Uterus (tissue), 4 donors: ENCODE results near the gene SGMS1. TPM values are rescaled to one million over a fixed set of nuclear protein-coding genes. Genes with fewer than 3 reads are reported as not detected.

ENCODE experiments used
- DNase-seq, 2 donors: peaks; one replicate each; pipeline ENCODE4 v3.0.0-alpha.2; 2019 to 2020
- H3K27ac ChIP-seq, 2 donors: fragments of 200-600 bp; sonication (generic); 1 replicate in 1 of 2; 2 replicates in 1 of 2; pipeline ENCODE4 v1.5.1; 2016 to 2018
- H3K27me3 ChIP-seq, 2 donors: fragments of 200-600 bp; sonication (generic); one replicate each; pipeline ENCODE4 v1.5.1; 2018 to 2019; ENCODE audit warnings: control low read depth in 1 of 2
- H3K36me3 ChIP-seq, 2 donors: fragments of 200-600 bp; sonication (generic); one replicate each; pipeline ENCODE4 v1.5.1; 2019; ENCODE audit warnings: control low read depth in 1 of 2
- H3K4me1 ChIP-seq, 2 donors: fragments of 200-600 bp; sonication (generic); one replicate each; pipeline ENCODE4 v1.5.1; 2018 to 2019; ENCODE audit warnings: control low read depth in 1 of 2
- H3K4me3 ChIP-seq, 2 donors: fragments of 200-600 bp; sonication (generic); 1 replicate in 1 of 2; 2 replicates in 1 of 2; pipeline ENCODE4 v1.5.1; 2018 to 2019; ENCODE audit warnings: mild to moderate bottlenecking in 1 of 2
- H3K9me3 ChIP-seq, 2 donors: fragments of 200-600 bp; sonication (generic); one replicate each; pipeline ENCODE4 v1.5.1; 2019; ENCODE audit warnings: control low read depth in 1 of 2
- POLR2A ChIP-seq, 2 donors: fragments of 450-650 bp; IDR thresholded peaks; one replicate each; pipeline ENCODE4 v1.6.1; 2016; ENCODE audit warnings: antibody characterized with exemption in 2 of 2, mild to moderate bottlenecking in 1 of 2, moderate library complexity in 1 of 2
- intact Hi-C: fragments of 100-400 bp; cut with DNase I; formaldehyde crosslinking; loops from one replicate; pipeline ENCODE4 v1.15.1; 2023; ENCODE audit warnings: low total_unique reads
- total RNA-seq, 4 donors: library from RNA; depleted of rRNA in 3 of 4; stranded (reverse); fragments of >200 nt in 3 of 4; gene quantifications; one replicate each; pipeline versions ENCODE4 v1.1.0 to v1.2.4, GENCODE V29; 2014 to 2023
- TF ChIP-seq, protein P1 (sequence below), 4 experiments: fragments of 200-600 bp in 2 of 4; fragments of 450-650 bp in 2 of 4; sonication (generic) in 2 of 4; IDR thresholded peaks; one replicate each; pipeline ENCODE4 v1.5.1; 2016 to 2019; ENCODE audit warnings: antibody characterized with exemption in 4 of 4, mild to moderate bottlenecking in 2 of 4, moderate library complexity in 1 of 4
- donor health status: DM: yes; HTN: yes; CAD: no.

The SGMS1 gene
- total RNA-seq, 4 donors from 2014 or later = 38.0 to 102 (median 57.7) TPM

DNA sequence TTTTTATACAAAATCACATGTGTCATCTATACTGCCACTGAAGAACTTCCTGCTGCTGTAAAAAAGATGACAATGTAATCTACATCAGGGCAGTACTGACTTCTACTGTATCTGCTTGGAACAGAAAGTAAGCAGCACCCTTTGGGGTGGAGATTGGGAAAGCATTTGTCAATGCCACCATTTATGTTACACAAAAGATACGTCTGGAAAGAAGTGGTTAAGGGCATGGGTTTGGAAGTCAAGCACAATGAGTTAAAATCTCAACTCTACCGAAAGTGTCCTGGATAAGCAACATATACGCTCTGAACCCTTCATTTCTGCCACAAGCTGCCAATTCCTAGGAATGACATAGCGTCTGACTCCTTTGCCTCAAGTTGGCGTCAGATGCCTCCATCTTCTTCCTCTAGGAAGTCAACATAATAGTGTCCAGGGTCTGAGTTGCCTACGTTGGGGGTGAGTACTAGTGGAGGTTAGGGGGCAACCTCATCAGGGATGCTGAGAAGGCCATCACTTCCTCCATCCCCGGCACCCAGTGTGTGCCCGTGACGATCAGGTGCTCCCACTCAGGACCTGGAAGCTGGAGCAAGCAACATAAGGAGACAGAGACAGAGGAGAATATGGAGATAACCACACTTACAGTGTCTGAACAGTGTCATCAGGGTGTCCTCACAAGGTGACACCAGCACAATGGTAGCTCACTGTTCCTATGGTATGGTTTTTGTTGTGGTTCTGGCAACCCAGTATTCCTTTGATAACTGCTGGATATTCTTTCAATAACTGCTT is 58.3 kb downstream of the SGMS1 start:
- no peaks in the 10 kb centered on the region for H3K36me3 ChIP-seq
- H3K27me3 ChIP-seq = no peaks in the 10 kb centered on the region
- TF ChIP-seq POLR2A (IDR thresholded peaks at IDR 0.05) = no peak
- TF ChIP-seq, protein P1, sequence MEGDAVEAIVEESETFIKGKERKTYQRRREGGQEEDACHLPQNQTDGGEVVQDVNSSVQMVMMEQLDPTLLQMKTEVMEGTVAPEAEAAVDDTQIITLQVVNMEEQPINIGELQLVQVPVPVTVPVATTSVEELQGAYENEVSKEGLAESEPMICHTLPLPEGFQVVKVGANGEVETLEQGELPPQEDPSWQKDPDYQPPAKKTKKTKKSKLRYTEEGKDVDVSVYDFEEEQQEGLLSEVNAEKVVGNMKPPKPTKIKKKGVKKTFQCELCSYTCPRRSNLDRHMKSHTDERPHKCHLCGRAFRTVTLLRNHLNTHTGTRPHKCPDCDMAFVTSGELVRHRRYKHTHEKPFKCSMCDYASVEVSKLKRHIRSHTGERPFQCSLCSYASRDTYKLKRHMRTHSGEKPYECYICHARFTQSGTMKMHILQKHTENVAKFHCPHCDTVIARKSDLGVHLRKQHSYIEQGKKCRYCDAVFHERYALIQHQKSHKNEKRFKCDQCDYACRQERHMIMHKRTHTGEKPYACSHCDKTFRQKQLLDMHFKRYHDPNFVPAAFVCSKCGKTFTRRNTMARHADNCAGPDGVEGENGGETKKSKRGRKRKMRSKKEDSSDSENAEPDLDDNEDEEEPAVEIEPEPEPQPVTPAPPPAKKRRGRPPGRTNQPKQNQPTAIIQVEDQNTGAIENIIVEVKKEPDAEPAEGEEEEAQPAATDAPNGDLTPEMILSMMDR (IDR thresholded peaks at IDR 0.05) = no peak
- no peak for DNase-seq
- no peak overlapping the region for H3K27ac ChIP-seq
- H3K9me3 ChIP-seq = no peaks in the 10 kb centered on the region
- no peak overlapping the region for H3K4me3 ChIP-seq
- no peaks in the 10 kb centered on the region for H3K4me1 ChIP-seq
- intact Hi-C loops = no loop called here

DNA sequence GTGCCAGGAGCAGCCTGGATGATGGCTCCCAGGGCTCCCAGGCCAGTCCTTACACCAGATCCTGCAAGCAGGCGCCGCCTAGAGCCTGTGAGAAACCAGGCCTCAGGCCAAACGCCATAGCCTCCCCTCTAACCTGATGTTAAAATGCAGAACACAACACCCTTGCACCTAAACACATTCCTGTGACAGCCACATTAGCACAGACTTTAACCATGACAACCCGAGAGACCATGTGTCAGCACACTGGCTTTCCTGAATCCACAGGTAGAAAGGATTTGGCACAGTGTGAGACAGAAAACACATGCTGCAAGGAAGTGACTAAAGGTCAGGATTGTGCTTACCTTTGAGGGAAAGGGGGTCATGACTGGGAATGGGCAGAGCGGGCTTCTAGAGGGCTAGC is 59.9 kb downstream of the SGMS1 start:
- no peaks in the 10 kb centered on the region for H3K9me3 ChIP-seq
- no peaks in the 10 kb centered on the region for H3K27me3 ChIP-seq
- TF ChIP-seq, protein P1 (IDR thresholded peaks at IDR 0.05) = no peak
- no peak for TF ChIP-seq POLR2A (IDR thresholded peaks at IDR 0.05)
- no peak for DNase-seq
- no peak overlapping the region for H3K4me3 ChIP-seq
- intact Hi-C loops = no loop called here
- no peaks in the 10 kb centered on the region for H3K4me1 ChIP-seq
- no peak overlapping the region for H3K27ac ChIP-seq
- H3K36me3 ChIP-seq = no peaks in the 10 kb centered on the region

DNA sequence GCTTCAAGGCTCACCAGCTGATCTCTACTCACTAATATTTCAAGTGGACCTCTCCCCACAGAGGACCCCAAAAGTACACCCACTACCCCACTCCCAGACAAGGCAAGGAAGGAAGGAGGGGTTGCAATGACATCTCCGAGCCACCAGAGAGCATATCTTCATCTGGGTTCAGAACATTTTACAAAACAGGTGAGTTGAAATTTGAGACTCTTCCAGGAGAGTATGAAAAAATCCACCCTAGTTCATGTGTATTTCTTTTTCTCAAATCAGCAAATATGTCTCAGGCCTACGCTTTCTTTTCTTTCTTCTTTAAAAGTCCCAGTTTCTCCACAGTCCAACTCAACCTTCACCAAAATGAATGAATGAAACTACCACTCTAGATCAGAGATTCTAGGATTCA is 61.9 kb downstream of the SGMS1 start:
- Histone ChIP-seq H3K27ac (peak overlapping the region; percentile 31 to 38), H3K36me3 (no peaks in the 10 kb centered on the region), H3K4me1 (peaks cover 0 to 8% of the 10 kb centered on the region in 2 donors), H3K4me3 (no peak overlapping the region), H3K9me3 (no peaks in the 10 kb centered on the region), H3K27me3 (no peaks in the 10 kb centered on the region)
- DNase-seq = no peak
- no peak for TF ChIP-seq POLR2A (IDR thresholded peaks at IDR 0.05)
- TF ChIP-seq, protein P1 (IDR thresholded peaks at IDR 0.05) = peak in 3 of 4 experiments; percentile 15 to 39 (median 36)
- intact Hi-C loops = no loop called here

DNA sequence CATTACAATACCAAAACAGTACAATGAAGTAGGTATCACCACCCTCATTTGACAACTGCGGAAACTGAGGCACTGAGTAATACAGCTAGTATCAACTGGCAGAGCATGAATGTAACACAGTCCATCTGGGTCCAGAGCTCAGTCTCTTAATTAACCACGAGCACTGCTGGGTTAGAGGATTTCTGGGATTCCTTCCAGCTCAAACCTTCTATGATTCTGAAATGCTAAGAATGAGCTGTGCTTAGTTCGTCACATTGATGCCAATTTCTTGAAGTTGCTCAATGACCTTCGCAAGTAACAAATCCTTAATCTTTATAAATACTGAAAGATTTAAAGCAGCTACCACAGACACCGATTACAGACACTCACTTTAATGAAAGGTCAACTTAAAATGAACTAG is 62.5 kb downstream of the SGMS1 start:
- no peak overlapping the region for H3K4me3 ChIP-seq
- no peak for DNase-seq
- intact Hi-C loops = no loop called here
- TF ChIP-seq POLR2A (IDR thresholded peaks at IDR 0.05) = no peak
- TF ChIP-seq, protein P1 (IDR thresholded peaks at IDR 0.05) = no peak
- H3K27ac ChIP-seq = peak overlapping the region; percentile 31 to 38
- H3K36me3 ChIP-seq = no peaks in the 10 kb centered on the region
- no peaks in the 10 kb centered on the region for H3K27me3 ChIP-seq
- peaks cover 0 to 8% of the 10 kb centered on the region in 2 donors for H3K4me1 ChIP-seq
- H3K9me3 ChIP-seq = no peaks in the 10 kb centered on the region

DNA sequence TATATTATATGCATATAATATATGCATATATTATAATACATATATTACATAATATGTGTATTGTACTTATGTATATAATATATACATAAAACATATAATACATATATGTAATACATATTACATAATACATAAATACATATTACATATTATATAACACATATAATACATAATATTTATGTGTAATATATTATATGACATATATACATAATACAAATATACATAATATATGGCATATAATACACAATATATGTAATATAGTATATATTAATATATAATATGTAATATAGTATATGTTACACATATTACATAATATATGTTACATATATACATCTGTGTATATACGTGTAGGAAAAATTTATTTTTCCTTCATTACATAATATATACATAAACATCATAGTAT is 63.4 kb downstream of the SGMS1 start:
- H3K4me1 ChIP-seq = peaks cover 0 to 12% of the 10 kb centered on the region in 2 donors
- H3K4me3 ChIP-seq = no peak overlapping the region
- no peak overlapping the region for H3K27ac ChIP-seq
- intact Hi-C loops = no loop called here
- no peaks in the 10 kb centered on the region for H3K9me3 ChIP-seq
- no peak for DNase-seq
- H3K36me3 ChIP-seq = no peaks in the 10 kb centered on the region
- TF ChIP-seq POLR2A (IDR thresholded peaks at IDR 0.05) = no peak
- TF ChIP-seq, protein P1 (IDR thresholded peaks at IDR 0.05) = no peak
- no peaks in the 10 kb centered on the region for H3K27me3 ChIP-seq
